ENCODE results near the gene CLCA2.

DNA sequence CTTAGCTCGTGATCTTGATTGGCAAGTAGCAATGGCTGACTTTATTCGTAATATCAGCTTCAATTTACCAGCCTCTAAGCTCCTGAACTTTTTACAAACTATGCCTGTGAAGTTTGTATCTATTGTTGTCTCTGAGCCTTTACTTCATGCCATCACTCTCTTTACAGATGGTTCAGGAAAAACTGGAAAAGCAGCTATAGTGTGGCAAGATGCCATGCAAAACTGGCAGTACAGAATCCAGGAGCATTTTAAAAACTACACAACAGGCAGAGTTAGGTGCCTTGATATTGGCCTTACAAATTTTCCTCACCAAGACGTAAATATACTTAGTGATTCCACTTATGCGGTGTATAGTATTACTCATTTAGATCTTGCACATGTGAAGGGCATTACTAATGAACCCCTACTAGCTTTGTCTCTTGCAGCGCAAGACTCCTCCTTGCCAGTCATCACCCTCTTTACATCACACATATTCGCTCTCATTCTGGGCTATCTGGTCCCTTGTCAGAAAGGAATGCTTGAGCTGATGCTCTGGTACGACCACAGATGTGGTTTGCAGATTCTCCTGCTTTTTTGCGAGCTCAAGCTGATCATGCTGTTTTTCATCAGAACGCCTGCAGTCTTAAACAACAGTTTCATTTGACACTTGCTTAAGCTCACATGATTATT lies 81.1 kb downstream of the CLCA2 start:
- TF ChIP-seq, protein P1, sequence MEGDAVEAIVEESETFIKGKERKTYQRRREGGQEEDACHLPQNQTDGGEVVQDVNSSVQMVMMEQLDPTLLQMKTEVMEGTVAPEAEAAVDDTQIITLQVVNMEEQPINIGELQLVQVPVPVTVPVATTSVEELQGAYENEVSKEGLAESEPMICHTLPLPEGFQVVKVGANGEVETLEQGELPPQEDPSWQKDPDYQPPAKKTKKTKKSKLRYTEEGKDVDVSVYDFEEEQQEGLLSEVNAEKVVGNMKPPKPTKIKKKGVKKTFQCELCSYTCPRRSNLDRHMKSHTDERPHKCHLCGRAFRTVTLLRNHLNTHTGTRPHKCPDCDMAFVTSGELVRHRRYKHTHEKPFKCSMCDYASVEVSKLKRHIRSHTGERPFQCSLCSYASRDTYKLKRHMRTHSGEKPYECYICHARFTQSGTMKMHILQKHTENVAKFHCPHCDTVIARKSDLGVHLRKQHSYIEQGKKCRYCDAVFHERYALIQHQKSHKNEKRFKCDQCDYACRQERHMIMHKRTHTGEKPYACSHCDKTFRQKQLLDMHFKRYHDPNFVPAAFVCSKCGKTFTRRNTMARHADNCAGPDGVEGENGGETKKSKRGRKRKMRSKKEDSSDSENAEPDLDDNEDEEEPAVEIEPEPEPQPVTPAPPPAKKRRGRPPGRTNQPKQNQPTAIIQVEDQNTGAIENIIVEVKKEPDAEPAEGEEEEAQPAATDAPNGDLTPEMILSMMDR (conservative IDR thresholded peaks at IDR 0.05; ENCODE audit: low read depth, low read length): no peak
- no peak for TF ChIP-seq EZH2 (IDR thresholded peaks at IDR 0.05; ENCODE audit: borderline replicate concordance, low read depth, low read length, poor library complexity, severe bottlenecking)

Measured in A673 (cell line).